ENCODE results near the gene G3BP1. TPM values are rescaled to one million over a fixed set of nuclear protein-coding genes. Genes with fewer than 3 reads are reported as not detected.

G3BP1 gene
- total RNA-seq, 4 donors from 2014 or later: 49.8 to 75.5 (median 63.1) TPM

- WGBS: 96% methylated on average over 3 of the region's 3 CpGs
- Histone ChIP-seq H3K27ac (replicated peaks in 1 of 4) (peak overlapping the region in 1 of 4 donors; percentile 23), H3K27me3 (no peaks in the 10 kb centered on the region), H3K4me3 (no peak overlapping the region), H3K4me1 (peaks cover 16 to 23% (median 19%) of the 10 kb centered on the region in 4 donors), H3K36me3 (peaks cover 32 to 79% (median 60%) of the 10 kb centered on the region in 4 donors), H3K9me3 (no peaks in the 10 kb centered on the region)
- TF ChIP-seq EP300 (IDR thresholded peaks at IDR 0.05) (no peak), POLR2A (IDR thresholded peaks at IDR 0.05; ENCODE audit: low read depth) (no peak), CTCF (IDR thresholded peaks at IDR 0.05) (no peak), POLR2AphosphoS5 (IDR thresholded peaks at IDR 0.05) (peak in 1 of 2 donors; percentile 55)
- no peak for DNase-seq (ENCODE audit: extremely low spot score)
- intact Hi-C loops (cut with DNase I): no loop called here
Measured at GRCh38 chr5:151805414-151806223, 33.9 kb downstream of the G3BP1 start.

GRCh38 chr5:151808451-151809169 lies 36.9 kb downstream of the G3BP1 start:
- Histone ChIP-seq H3K4me3 (no peak overlapping the region), H3K36me3 (peaks cover 7 to 60% (median 36%) of the 10 kb centered on the region in 4 donors), H3K27me3 (no peaks in the 10 kb centered on the region), H3K9me3 (no peaks in the 10 kb centered on the region), H3K4me1 (peaks cover 29 to 36% (median 33%) of the 10 kb centered on the region in 4 donors), H3K27ac (replicated peaks in 1 of 4) (no peak overlapping the region)
- intact Hi-C loops (cut with DNase I): no loop called here
- WGBS: 78% methylated on average over 4 of the region's 4 CpGs
- no peak for DNase-seq (ENCODE audit: extremely low spot score)
- TF ChIP-seq CTCF (IDR thresholded peaks at IDR 0.05): no peak
- TF ChIP-seq POLR2A (IDR thresholded peaks at IDR 0.05; ENCODE audit: low read depth): no peak
- no peak for TF ChIP-seq POLR2AphosphoS5 (IDR thresholded peaks at IDR 0.05)
- no peak for TF ChIP-seq EP300 (IDR thresholded peaks at IDR 0.05)

GRCh38 chr5:151810449-151810848 lies 38.7 kb downstream of the G3BP1 start:
- 33% methylated on average over 1 of the region's 1 CpG for WGBS
- intact Hi-C loops (cut with DNase I): no loop called here
- H3K4me1 ChIP-seq: peaks cover 27 to 35% (median 33%) of the 10 kb centered on the region in 4 donors
- no peaks in the 10 kb centered on the region for H3K27me3 ChIP-seq
- H3K27ac ChIP-seq (replicated peaks in 1 of 4): no peak overlapping the region
- DNase-seq (ENCODE audit: extremely low spot score): no peak
- H3K36me3 ChIP-seq: peaks cover 0 to 51% (median 29%) of the 10 kb centered on the region in 4 donors
- no peaks in the 10 kb centered on the region for H3K9me3 ChIP-seq
- no peak overlapping the region for H3K4me3 ChIP-seq
- TF ChIP-seq CTCF (IDR thresholded peaks at IDR 0.05) (no peak), POLR2AphosphoS5 (IDR thresholded peaks at IDR 0.05) (no peak), EP300 (IDR thresholded peaks at IDR 0.05) (no peak), POLR2A (IDR thresholded peaks at IDR 0.05; ENCODE audit: low read depth) (no peak)

- no peak for TF ChIP-seq CTCF (IDR thresholded peaks at IDR 0.05)
- TF ChIP-seq POLR2A (IDR thresholded peaks at IDR 0.05; ENCODE audit: low read depth): no peak
- TF ChIP-seq POLR2AphosphoS5 (IDR thresholded peaks at IDR 0.05): no peak
- TF ChIP-seq EP300 (IDR thresholded peaks at IDR 0.05): no peak
- intact Hi-C loops (cut with DNase I): no loop called here
- no peaks in the 10 kb centered on the region for H3K27me3 ChIP-seq
- DNase-seq (ENCODE audit: extremely low spot score): no peak
- H3K4me1 ChIP-seq: peaks cover 23 to 33% (median 32%) of the 10 kb centered on the region in 4 donors
- H3K9me3 ChIP-seq: no peaks in the 10 kb centered on the region
- WGBS: 89% methylated on average over 1 of the region's 1 CpG
- no peak overlapping the region for H3K27ac ChIP-seq (replicated peaks in 1 of 4)
- H3K36me3 ChIP-seq: peaks cover 0 to 46% (median 26%) of the 10 kb centered on the region in 4 donors
- H3K4me3 ChIP-seq: no peak overlapping the region
Measured at GRCh38 chr5:151810897-151811296, 39.1 kb downstream of the G3BP1 start.
